ENCODE measurements around the gene ELK4. TPM values are rescaled to one million over a fixed set of nuclear protein-coding genes. Genes with fewer than 3 reads are reported as not detected.

The ELK4 gene
- total and polyA plus RNA-seq, 2 experiments from 2014 or later, result 5.1 to 19.7 TPM

DNA sequence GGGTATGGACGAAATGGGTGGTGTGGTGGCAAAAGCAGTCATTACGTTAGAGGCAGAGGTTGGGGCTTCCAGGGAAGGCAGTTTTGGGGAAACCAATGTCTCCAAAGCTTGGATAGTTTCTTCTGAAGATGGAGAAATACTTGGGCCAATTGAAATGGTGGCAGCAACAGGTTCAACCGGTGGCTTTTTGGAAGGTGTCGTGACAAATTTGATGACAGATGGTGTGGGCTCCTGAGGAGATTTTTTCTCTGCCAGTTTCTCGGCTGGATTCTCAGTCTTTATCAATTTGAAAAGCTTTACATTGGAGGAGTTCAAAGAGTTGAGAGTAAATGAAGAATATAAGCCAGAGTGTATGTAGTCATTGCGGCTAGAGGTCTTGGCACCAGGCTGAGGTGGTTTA, 11.5 kb downstream of the ELK4 start:
- no peak for TF ChIP-seq EZH2phosphoT487 (IDR thresholded peaks at IDR 0.05; ENCODE audit: unreplicated experiment)
- TF ChIP-seq JUNB (IDR thresholded peaks at IDR 0.05; ENCODE audit: unreplicated experiment), result no peak
- no peak for TF ChIP-seq STAT1 (IDR thresholded peaks at IDR 0.05; ENCODE audit: unreplicated experiment)
- TF ChIP-seq, protein P1, sequence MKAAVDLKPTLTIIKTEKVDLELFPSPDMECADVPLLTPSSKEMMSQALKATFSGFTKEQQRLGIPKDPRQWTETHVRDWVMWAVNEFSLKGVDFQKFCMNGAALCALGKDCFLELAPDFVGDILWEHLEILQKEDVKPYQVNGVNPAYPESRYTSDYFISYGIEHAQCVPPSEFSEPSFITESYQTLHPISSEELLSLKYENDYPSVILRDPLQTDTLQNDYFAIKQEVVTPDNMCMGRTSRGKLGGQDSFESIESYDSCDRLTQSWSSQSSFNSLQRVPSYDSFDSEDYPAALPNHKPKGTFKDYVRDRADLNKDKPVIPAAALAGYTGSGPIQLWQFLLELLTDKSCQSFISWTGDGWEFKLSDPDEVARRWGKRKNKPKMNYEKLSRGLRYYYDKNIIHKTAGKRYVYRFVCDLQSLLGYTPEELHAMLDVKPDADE (IDR thresholded peaks at IDR 0.05), result no peak
- TF ChIP-seq NANOG (IDR thresholded peaks at IDR 0.05; ENCODE audit: borderline replicate concordance), result no peak
- TF ChIP-seq, protein P2, sequence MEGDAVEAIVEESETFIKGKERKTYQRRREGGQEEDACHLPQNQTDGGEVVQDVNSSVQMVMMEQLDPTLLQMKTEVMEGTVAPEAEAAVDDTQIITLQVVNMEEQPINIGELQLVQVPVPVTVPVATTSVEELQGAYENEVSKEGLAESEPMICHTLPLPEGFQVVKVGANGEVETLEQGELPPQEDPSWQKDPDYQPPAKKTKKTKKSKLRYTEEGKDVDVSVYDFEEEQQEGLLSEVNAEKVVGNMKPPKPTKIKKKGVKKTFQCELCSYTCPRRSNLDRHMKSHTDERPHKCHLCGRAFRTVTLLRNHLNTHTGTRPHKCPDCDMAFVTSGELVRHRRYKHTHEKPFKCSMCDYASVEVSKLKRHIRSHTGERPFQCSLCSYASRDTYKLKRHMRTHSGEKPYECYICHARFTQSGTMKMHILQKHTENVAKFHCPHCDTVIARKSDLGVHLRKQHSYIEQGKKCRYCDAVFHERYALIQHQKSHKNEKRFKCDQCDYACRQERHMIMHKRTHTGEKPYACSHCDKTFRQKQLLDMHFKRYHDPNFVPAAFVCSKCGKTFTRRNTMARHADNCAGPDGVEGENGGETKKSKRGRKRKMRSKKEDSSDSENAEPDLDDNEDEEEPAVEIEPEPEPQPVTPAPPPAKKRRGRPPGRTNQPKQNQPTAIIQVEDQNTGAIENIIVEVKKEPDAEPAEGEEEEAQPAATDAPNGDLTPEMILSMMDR (conservative IDR thresholded peaks at IDR 0.05; ENCODE audit: low read depth in 2 of 2), result no peak
- TF ChIP-seq CREB1 (CRISPR knock-in tag; IDR thresholded peaks at IDR 0.05; ENCODE audit: low read depth), result no peak
- TF ChIP-seq EZH2 (IDR thresholded peaks at IDR 0.05; ENCODE audit: low read depth, unreplicated experiment), result no peak
- no peak for TF ChIP-seq ZNF114 (CRISPR knock-in tag; IDR thresholded peaks at IDR 0.05)
- Mint-ChIP-seq H3K27ac (no peak overlapping the region), H3K9me3 (no peaks in the 10 kb centered on the region), H3K4me3 (no peak overlapping the region), H3K27me3 (ENCODE audit: insufficient read depth, low read depth, poor library complexity) (no peaks in the 10 kb centered on the region), H3K36me3 (ENCODE audit: low read depth) (peaks cover 58% of the 10 kb centered on the region), H3K4me1 (0 out of 3 replicates have a peak, but pooled peaks cover 2% of the 10 kb centered on the region)
- Histone ChIP-seq H3K4me3 (no peak overlapping the region), H3K79me2 (replicated peaks; ENCODE audit: insufficient read depth) (peaks cover 47% of the 10 kb centered on the region), H3K4me2 (no peak overlapping the region), H3K27me3 (ENCODE audit: insufficient read depth) (no peaks in the 10 kb centered on the region), H3F3A (replicated peaks; ENCODE audit: low read depth) (no peaks in the 10 kb centered on the region), H3K27ac (ENCODE audit: low read depth) (no peak overlapping the region), H3K4me1 (ENCODE audit: insufficient read depth) (no peaks in the 10 kb centered on the region), H3K9me2 (ENCODE audit: insufficient read depth) (no peaks in the 10 kb centered on the region), H3K36me3 (ENCODE audit: insufficient read depth) (peaks cover 42% of the 10 kb centered on the region), H2AFZ (no peak overlapping the region), H4K20me1 (replicated peaks; ENCODE audit: insufficient read depth) (peaks cover 49% of the 10 kb centered on the region; the same call in 1 of the 2 replicates)
- DNase-seq (ENCODE audit: low spot score) (no peak), ATAC-seq (no peak)

DNA sequence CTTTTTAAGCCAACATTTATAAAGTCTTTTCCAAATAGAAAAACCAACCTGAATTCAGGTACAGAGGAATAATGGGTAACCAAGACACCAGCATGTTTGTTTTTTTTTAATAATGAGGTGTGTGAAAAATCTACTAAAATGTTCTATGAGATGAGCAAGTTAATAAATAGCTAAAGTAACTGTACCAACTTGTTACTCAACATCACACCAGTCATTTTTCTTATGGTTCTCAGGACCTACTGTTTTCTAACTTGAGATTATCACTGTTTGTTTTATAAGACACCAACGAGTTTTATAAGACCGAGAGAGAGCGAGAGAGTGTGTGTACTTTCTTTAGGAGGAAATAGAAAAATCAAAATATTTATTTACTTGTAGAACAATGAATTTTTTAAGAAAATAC, 12.4 kb downstream of the ELK4 start:
- TF ChIP-seq STAT1 (IDR thresholded peaks at IDR 0.05; ENCODE audit: unreplicated experiment), result no peak
- TF ChIP-seq EZH2 (IDR thresholded peaks at IDR 0.05; ENCODE audit: low read depth, unreplicated experiment), result no peak
- TF ChIP-seq EZH2phosphoT487 (IDR thresholded peaks at IDR 0.05; ENCODE audit: unreplicated experiment), result no peak
- no peak for TF ChIP-seq ZNF331 (CRISPR knock-in tag; IDR thresholded peaks at IDR 0.05; ENCODE audit: low read depth)
- TF ChIP-seq, protein P3, sequence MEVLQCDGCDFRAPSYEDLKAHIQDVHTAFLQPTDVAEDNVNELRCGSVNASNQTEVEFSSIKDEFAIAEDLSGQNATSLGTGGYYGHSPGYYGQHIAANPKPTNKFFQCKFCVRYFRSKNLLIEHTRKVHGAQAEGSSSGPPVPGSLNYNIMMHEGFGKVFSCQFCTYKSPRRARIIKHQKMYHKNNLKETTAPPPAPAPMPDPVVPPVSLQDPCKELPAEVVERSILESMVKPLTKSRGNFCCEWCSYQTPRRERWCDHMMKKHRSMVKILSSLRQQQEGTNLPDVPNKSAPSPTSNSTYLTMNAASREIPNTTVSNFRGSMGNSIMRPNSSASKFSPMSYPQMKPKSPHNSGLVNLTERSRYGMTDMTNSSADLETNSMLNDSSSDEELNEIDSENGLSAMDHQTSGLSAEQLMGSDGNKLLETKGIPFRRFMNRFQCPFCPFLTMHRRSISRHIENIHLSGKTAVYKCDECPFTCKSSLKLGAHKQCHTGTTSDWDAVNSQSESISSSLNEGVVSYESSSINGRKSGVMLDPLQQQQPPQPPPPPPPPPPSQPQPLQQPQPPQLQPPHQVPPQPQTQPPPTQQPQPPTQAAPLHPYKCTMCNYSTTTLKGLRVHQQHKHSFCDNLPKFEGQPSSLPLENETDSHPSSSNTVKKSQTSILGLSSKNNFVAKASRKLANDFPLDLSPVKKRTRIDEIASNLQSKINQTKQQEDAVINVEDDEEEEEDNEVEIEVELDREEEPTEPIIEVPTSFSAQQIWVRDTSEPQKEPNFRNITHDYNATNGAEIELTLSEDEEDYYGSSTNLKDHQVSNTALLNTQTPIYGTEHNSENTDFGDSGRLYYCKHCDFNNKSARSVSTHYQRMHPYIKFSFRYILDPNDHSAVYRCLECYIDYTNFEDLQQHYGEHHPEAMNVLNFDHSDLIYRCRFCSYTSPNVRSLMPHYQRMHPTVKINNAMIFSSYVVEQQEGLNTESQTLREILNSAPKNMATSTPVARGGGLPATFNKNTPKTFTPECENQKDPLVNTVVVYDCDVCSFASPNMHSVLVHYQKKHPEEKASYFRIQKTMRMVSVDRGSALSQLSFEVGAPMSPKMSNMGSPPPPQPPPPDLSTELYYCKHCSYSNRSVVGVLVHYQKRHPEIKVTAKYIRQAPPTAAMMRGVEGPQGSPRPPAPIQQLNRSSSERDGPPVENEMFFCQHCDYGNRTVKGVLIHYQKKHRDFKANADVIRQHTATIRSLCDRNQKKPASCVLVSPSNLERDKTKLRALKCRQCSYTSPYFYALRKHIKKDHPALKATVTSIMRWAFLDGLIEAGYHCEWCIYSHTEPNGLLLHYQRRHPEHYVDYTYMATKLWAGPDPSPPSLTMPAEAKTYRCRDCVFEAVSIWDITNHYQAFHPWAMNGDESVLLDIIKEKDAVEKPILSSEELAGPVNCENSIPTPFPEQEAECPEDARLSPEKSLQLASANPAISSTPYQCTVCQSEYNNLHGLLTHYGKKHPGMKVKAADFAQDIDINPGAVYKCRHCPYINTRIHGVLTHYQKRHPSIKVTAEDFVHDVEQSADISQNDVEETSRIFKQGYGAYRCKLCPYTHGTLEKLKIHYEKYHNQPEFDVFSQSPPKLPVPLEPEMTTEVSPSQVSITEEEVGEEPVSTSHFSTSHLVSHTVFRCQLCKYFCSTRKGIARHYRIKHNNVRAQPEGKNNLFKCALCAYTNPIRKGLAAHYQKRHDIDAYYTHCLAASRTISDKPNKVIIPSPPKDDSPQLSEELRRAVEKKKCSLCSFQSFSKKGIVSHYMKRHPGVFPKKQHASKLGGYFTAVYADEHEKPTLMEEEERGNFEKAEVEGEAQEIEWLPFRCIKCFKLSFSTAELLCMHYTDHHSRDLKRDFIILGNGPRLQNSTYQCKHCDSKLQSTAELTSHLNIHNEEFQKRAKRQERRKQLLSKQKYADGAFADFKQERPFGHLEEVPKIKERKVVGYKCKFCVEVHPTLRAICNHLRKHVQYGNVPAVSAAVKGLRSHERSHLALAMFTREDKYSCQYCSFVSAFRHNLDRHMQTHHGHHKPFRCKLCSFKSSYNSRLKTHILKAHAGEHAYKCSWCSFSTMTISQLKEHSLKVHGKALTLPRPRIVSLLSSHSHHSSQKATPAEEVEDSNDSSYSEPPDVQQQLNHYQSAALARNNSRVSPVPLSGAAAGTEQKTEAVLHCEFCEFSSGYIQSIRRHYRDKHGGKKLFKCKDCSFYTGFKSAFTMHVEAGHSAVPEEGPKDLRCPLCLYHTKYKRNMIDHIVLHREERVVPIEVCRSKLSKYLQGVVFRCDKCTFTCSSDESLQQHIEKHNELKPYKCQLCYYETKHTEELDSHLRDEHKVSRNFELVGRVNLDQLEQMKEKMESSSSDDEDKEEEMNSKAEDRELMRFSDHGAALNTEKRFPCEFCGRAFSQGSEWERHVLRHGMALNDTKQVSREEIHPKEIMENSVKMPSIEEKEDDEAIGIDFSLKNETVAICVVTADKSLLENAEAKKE (CRISPR knock-in tag; IDR thresholded peaks at IDR 0.05), result no peak
- no peak for TF ChIP-seq NANOG (IDR thresholded peaks at IDR 0.05; ENCODE audit: borderline replicate concordance)
- TF ChIP-seq POLR2AphosphoS5 (IDR thresholded peaks at IDR 0.05; ENCODE audit: low read depth), result no peak
- no peak for TF ChIP-seq ZNF114 (CRISPR knock-in tag; IDR thresholded peaks at IDR 0.05)
- Histone ChIP-seq H3K9me2 (ENCODE audit: insufficient read depth) (no peaks in the 10 kb centered on the region), H3K4me2 (no peak overlapping the region), H2AFZ (no peak overlapping the region), H3K36me3 (ENCODE audit: insufficient read depth) (peaks cover 46% of the 10 kb centered on the region), H3K4me1 (ENCODE audit: insufficient read depth) (no peaks in the 10 kb centered on the region), H3K27ac (ENCODE audit: low read depth) (no peak overlapping the region), H4K20me1 (replicated peaks; ENCODE audit: insufficient read depth) (peaks cover 44% of the 10 kb centered on the region; the same call in 1 of the 2 replicates), H3F3A (replicated peaks; ENCODE audit: low read depth) (no peaks in the 10 kb centered on the region), H3K79me2 (replicated peaks; ENCODE audit: insufficient read depth) (peaks cover 38% of the 10 kb centered on the region), H3K4me3 (no peak overlapping the region), H3K27me3 (ENCODE audit: insufficient read depth) (no peaks in the 10 kb centered on the region)
- ATAC-seq (no peak), DNase-seq (ENCODE audit: low spot score) (no peak)
- H3K36me3 Mint-ChIP-seq (ENCODE audit: low read depth), result peaks cover 63% of the 10 kb centered on the region
- H3K27me3 Mint-ChIP-seq (ENCODE audit: insufficient read depth, low read depth, poor library complexity), result no peaks in the 10 kb centered on the region
- H3K4me3 Mint-ChIP-seq, result no peak overlapping the region; the same call in 2 of the 3 replicates
- H3K4me1 Mint-ChIP-seq, result no peaks in the 10 kb centered on the region
- no peak overlapping the region for H3K27ac Mint-ChIP-seq
- H3K9me3 Mint-ChIP-seq, result no peaks in the 10 kb centered on the region

All from GM23338 (cell line).